ENCODE data around the gene KPTN.

Gene KPTN

DNA sequence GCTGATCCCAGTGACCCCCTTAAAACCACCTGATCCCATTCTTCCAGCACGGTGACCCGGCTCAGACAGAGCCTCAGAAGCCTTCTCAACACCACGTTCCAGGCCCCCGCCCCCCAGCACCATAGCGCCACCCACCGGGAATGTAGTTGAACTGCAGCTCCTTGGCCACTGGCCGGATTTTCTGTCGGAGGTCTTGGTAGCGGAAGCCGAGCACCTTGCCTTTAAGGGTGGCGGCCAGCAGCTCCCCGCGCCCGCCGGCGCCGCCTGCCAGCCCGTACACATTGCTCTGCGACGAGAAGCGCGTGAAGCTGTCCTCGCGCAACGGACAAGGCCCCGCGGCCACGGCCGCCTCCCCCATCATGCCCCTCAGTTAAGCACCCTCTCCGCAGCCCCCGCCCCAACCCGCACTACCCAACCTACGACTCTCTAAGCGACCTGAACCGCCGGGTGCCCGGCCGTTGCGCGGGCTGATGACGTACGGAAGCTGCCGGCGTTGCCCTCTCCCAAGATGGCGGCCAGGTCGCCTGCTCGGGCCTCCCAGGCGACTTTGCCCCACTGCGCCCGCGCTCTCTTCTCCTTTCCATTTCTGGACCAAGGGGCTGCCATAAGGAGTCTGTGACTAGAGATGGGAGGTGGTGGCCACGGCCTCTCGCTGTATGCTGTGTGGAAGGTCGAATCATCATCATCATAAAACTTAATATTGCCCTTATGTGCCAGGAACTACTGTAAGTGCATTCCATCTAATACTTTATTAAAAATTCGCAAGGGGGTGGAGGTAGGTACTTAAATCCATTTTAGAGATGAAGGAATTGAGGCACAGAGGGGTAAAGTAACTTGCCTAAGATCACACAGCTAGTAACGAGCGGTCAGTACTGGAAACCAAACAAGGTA lies at the start of gene KPTN:
KPTN (minus strand) TSS at position 420 of the 891 bp plus-strand sequence; CDS start at position 361, 59 bp downstream.
- H3K4me3 Mint-ChIP-seq = peak within 1 kb of the TSS; percentile 98
- no peaks in the 10 kb centered on the region for H3K27me3 Mint-ChIP-seq (ENCODE audit: low read depth)
- H3K27ac Mint-ChIP-seq = peak within 1 kb of the TSS; percentile 98
- peaks cover 21% of the 10 kb centered on the region for H3K4me1 Mint-ChIP-seq (ENCODE audit: low read depth)
- peaks cover 10% of the 10 kb centered on the region for H3K36me3 Mint-ChIP-seq (ENCODE audit: low read depth)
- H3K9me3 Mint-ChIP-seq = no peaks in the 10 kb centered on the region

DNA sequence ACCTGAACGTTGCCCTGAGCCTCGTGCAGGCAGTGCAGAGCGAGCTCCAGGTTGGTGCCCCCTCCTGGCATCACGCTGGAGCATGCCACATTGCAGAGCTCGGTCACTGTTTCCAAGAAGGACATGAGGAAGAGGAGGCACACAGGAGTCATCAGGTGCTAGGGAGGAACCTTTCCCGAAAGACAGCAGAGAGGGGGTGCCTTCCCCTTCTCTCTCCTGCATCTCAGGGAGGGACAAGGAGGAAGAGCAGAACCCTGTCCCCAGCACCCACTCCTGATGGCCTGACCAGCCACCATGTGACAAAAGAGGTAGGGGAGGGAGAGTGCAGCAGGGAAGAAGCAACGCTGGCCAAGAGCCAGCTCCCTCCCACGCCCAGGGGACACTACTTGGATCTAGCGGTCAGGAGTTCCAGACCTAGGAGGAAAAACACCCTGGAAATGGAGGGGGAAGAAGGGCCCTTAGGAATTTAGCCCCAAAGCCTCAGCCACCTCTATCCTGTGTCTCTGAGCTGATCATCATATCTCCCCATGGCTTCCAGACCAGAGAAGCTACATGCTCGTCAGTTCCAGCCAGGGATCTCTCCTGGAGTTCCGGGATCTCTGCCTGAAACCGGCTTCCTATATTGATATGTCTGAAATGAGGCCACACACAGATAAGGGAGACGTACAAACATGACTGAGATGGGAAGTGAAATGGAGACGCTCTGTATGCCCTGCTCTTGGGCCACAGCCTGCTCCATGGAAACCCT lies 47.8 kb upstream of the KPTN start:
- H3K4me3 Mint-ChIP-seq = no peak overlapping the region
- no peaks in the 10 kb centered on the region for H3K9me3 Mint-ChIP-seq
- H3K27me3 Mint-ChIP-seq (ENCODE audit: low read depth) = peaks cover 4% of the 10 kb centered on the region
- peaks cover 2% of the 10 kb centered on the region for H3K4me1 Mint-ChIP-seq (ENCODE audit: low read depth)
- no peaks in the 10 kb centered on the region for H3K36me3 Mint-ChIP-seq (ENCODE audit: low read depth)
- no peak overlapping the region for H3K27ac Mint-ChIP-seq

DNA sequence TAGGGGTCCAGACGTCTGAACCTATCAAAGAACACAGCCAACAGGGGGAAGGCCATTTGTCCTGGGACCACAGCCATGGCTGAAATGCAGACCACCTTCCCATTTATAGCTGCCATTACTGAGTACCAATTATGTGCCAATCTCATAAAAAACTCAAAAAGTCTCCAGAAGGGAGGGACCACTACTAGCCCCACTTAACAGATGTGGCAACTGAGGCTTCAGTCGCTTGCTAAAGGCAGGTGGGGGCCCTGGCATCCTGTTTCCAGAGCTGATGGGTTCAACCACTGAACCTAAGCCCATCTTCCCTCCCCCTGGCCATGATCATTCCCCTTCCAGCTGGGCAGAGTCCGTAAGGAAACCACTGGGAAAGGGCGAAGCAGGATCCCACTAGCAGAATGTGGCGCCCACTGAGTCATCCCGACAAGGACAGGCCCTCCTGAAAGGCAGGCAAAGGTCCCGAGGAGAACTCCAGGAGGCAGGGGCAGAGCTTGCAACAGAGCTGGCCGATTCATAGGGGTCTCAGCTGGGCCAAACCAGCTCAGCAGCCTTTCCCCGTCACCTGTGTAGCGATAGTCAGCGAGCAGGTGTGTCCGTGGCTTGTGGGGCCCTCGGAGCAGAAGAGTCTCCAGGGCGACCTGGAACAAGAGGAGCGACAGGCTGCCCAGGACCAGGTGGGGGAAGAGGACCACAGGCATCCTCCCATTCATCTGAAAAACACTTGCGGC lies 45.2 kb upstream of the KPTN start:
- H3K27me3 Mint-ChIP-seq (ENCODE audit: low read depth) = peaks cover 4% of the 10 kb centered on the region
- no peak overlapping the region for H3K4me3 Mint-ChIP-seq
- no peak overlapping the region for H3K27ac Mint-ChIP-seq
- H3K9me3 Mint-ChIP-seq = no peaks in the 10 kb centered on the region
- no peaks in the 10 kb centered on the region for H3K36me3 Mint-ChIP-seq (ENCODE audit: low read depth)
- peaks cover 2% of the 10 kb centered on the region for H3K4me1 Mint-ChIP-seq (ENCODE audit: low read depth)

DNA sequence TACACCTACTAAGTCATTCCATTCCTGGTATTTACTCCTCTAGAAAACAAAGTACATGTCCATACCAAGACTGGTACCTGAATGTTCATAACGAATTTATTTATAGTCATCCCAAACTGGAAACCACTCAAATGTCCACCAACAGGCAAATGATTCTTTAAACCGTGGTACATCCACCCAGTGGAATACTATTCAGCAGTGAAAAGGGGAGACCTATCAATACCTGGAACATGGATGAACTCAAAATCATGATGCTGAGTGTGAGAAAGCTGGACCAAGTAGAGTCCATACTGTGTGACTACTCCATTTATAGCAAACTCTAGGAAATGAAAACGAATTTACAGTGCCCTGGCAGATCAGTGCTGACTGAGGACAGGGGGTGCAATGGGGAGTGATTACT lies 42.8 kb upstream of the KPTN start:
- Mint-ChIP-seq H3K27ac (no peak overlapping the region), H3K4me1 (ENCODE audit: low read depth) (peaks cover 6% of the 10 kb centered on the region), H3K36me3 (ENCODE audit: low read depth) (no peaks in the 10 kb centered on the region), H3K9me3 (no peaks in the 10 kb centered on the region), H3K4me3 (no peak overlapping the region), H3K27me3 (ENCODE audit: low read depth) (peaks cover 3% of the 10 kb centered on the region)

DNA sequence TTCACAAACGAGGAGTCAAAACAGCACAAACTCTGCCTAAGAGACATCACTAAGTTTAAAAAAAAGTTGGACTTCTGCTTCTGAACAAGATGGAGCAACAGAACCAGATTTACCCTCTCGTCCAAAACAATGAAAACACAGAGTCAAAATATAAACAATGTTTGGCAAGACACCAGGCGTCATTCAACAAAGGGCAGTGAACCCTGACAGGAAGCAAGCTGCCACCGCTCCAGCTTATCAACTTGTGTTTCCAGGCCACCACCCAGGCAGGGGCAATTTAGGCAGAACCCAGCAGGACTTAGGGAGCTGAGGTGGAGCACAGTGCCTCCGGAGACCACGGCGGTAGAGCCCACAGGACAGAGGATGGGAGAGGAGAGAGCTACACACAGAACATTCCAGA lies 39.5 kb upstream of the KPTN start:
- no peak overlapping the region for H3K27ac Mint-ChIP-seq
- no peaks in the 10 kb centered on the region for H3K36me3 Mint-ChIP-seq (ENCODE audit: low read depth)
- H3K27me3 Mint-ChIP-seq (ENCODE audit: low read depth) = peaks cover 3% of the 10 kb centered on the region
- peaks cover 12% of the 10 kb centered on the region for H3K4me1 Mint-ChIP-seq (ENCODE audit: low read depth)
- no peaks in the 10 kb centered on the region for H3K9me3 Mint-ChIP-seq
- H3K4me3 Mint-ChIP-seq = no peak overlapping the region

DNA sequence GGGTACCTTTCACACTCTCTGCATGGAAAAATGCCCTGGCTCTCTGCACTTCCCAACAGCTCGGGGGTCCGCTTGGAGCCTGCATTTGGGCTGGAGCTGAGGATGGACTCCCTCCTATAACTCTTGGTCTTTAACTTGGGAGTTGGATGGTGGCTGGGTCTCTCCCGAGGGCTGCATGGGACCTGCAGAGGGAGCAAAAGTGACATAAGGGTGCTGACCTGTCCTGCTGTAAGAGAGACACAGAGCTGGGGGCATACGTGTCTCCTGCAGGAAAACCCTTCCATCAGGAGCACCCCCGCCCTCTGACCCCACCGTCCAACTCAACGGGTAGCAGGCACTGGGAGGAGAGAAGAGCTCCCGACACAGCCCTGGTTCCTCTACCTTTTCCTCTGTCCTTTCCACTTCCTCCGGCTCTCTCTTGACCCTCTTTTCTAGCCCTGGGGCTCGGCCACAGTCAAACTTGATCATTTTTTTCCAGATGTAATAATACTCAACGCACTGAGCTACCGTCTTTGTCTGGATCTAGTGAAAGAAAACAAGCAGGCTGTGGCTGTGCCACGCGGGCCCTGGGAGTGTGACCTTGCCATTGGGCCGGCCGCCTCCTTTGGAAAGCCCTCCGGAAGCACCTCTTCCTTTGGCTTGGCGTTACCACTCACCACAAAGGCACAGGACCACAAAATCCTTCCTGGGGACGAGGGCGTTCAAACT lies 37.6 kb upstream of the KPTN start:
- Mint-ChIP-seq H3K4me1 (ENCODE audit: low read depth) (peaks cover 27% of the 10 kb centered on the region), H3K27me3 (ENCODE audit: low read depth) (peaks cover 3% of the 10 kb centered on the region), H3K9me3 (no peaks in the 10 kb centered on the region), H3K27ac (peak overlapping the region; percentile 57), H3K36me3 (ENCODE audit: low read depth) (no peaks in the 10 kb centered on the region), H3K4me3 (no peak overlapping the region)

DNA sequence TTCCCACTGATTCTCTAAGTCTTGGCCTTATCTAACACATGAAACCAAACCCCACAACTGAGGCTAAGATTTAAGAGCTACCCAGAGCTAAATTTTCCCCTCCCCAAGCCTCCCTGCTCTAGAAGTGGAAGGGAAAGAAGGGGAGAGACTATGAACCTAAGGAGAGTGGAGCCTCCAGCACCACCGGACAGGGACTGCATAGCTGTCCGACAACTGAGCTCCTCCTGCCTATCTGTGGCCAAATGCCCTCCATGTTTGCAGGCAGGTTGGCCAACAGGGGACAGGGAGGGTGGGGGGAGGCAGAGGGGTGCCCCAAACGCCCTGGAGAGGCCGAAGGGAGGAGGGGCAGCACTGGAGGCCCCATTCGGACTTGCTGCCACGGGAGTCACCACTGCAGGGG lies 36.8 kb upstream of the KPTN start:
- peaks cover 35% of the 10 kb centered on the region for H3K4me1 Mint-ChIP-seq (ENCODE audit: low read depth)
- H3K9me3 Mint-ChIP-seq = no peaks in the 10 kb centered on the region
- no peaks in the 10 kb centered on the region for H3K36me3 Mint-ChIP-seq (ENCODE audit: low read depth)
- peaks cover 3% of the 10 kb centered on the region for H3K27me3 Mint-ChIP-seq (ENCODE audit: low read depth)
- H3K4me3 Mint-ChIP-seq = no peak overlapping the region
- H3K27ac Mint-ChIP-seq = no peak overlapping the region

DNA sequence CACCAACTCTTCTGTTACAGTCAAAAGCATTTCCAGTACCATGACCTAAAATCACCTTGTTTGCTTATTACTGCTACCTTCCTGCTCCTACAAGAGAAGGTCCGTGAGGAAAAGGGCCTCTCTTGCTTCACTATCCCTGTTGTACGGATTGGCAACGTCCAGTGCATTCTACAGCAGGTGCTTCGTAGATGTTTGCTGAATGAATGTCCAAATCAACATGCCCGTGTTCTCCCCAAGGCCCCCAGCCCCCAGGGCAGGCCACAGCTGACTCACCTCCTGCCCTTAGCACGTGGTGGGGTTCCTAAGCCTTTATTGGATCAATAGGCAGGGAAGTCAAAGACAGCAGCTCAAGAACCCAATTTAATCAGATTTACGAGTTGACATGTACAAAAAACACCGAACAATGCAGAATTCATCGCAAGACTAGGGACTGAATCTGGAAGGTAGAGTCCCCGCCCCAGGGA lies 36.4 kb upstream of the KPTN start:
- Mint-ChIP-seq H3K9me3 (no peaks in the 10 kb centered on the region), H3K4me1 (ENCODE audit: low read depth) (peaks cover 39% of the 10 kb centered on the region), H3K36me3 (ENCODE audit: low read depth) (no peaks in the 10 kb centered on the region), H3K27me3 (ENCODE audit: low read depth) (peaks cover 3% of the 10 kb centered on the region), H3K27ac (no peak overlapping the region), H3K4me3 (no peak overlapping the region)

DNA sequence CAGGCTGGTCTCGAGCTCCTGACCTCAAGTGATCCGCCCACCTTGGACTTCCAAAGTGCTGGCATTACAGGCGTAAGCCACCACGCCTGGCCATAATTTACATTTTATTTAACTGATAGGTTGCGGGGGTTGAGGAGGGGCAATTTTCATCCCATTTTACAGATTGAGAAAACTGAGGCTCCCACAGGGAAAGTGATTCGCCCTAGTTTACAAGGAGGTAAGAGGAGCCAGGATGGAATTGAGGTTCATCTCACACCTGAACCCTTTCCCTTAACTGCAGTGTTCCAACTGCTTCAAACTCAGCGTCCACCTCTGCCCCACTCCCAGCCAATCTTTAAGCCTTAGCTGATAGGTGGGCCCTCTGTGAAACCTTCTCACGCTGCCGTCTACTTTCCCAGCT lies 34.8 kb upstream of the KPTN start:
- no peak overlapping the region for H3K4me3 Mint-ChIP-seq
- no peaks in the 10 kb centered on the region for H3K9me3 Mint-ChIP-seq
- peaks cover 45% of the 10 kb centered on the region for H3K4me1 Mint-ChIP-seq (ENCODE audit: low read depth)
- no peaks in the 10 kb centered on the region for H3K27me3 Mint-ChIP-seq (ENCODE audit: low read depth)
- no peak overlapping the region for H3K27ac Mint-ChIP-seq
- H3K36me3 Mint-ChIP-seq (ENCODE audit: low read depth) = peaks cover 4% of the 10 kb centered on the region

DNA sequence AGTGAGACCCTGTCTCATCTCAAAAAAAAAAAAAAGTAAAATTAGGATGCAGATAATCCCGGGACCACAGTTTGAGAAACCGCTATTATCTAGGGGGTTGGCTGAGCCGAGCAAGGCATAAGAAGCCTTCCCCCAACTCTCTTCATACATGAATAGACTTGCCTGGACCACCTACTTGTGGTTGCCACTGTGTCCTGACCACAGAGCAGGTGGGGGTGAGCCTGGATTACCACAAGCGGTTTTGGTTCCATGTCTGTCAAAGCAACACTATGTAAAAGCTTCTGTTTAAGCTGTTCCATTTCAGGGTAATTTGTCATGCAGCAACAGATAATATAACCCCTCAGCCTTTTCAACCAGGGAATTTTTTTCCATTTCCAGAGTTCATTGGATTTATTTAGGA lies 34.1 kb upstream of the KPTN start:
- Mint-ChIP-seq H3K4me3 (peak overlapping the region; percentile 41), H3K27me3 (ENCODE audit: low read depth) (no peaks in the 10 kb centered on the region), H3K36me3 (ENCODE audit: low read depth) (peaks cover 5% of the 10 kb centered on the region), H3K9me3 (no peaks in the 10 kb centered on the region), H3K27ac (peak overlapping the region; percentile 56), H3K4me1 (ENCODE audit: low read depth) (peaks cover 51% of the 10 kb centered on the region)

DNA sequence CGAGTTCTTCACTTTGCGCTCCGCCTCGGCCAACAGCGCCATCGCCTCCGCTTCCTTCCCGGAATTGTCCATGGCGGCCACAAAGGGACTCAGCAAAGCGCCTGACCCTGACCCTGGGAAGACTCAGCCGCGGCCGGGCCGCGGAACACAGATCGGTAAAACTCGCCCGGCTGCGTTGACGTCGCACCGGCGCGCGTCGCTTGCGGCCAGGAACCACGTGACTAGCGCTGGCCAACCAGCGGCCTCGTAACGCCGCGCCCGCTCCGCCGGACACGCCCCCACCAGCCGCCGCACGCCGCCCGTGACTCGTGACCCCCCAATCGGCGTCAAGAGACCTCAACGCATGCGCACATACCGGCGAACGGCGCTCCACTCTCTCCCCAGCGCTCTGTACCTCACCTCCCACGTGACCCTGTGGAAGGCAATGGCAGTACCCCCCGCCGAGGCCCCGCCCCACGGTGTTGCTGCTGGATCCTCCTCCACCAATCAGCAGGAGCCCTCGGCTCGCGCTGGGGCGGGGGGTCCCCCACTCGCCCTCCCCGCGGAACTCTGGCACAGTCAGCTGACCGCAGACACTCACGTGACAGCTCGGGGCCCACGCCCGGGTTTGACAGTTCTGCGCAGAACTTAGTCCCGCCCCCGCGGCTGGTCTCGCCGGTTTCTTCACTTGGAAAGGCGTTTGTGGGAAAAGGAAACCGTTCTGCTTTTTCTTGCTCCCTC lies 31.0 kb upstream of the KPTN start, which contains the start of gene NAPA:
NAPA (minus strand) TSS at position 195 of the 720 bp plus-strand sequence; CDS start at position 72, 123 bp downstream.
- peak within 1 kb of the TSS; percentile 98 for H3K4me3 Mint-ChIP-seq
- H3K36me3 Mint-ChIP-seq (ENCODE audit: low read depth) = peaks cover 12% of the 10 kb centered on the region
- no peaks in the 10 kb centered on the region for H3K9me3 Mint-ChIP-seq
- peak within 1 kb of the TSS; percentile 97 for H3K27ac Mint-ChIP-seq
- H3K27me3 Mint-ChIP-seq (ENCODE audit: low read depth) = no peaks in the 10 kb centered on the region
- H3K4me1 Mint-ChIP-seq (ENCODE audit: low read depth) = peaks cover 64% of the 10 kb centered on the region

DNA sequence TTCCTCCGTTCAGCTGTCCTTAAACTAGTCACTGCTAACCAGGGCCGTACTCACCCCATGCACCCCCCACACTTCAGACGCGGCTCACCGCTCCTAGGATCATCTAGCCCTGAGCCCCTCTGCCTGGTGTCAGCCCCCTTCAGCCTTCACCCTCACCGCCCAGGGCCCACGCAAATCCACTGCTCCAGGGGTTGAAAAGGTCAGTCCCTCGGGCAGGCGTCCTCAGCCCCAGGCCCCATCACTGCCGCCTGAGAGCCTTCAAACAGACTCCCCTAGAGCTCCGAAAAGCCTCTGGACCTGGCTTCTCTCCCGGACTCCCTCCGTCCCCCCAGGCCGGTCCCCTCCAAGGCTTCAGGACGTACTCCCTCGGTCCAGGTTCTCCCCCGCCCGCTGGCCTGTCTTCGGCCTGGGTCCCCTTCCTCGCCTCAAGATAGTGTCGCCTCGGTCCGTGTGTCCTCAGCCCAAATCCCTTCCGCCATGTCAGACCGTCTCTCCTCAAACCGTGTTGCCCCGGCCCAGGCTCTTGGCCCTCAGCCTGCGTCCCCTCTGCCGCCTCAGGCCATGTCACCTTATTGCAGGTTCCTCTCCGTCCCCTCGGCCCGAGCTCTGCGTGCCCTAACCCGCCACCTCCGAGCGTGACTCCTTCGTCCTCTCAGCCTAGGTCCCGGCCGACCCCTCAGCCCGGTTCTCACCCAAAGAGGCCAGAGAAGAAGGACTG lies 30.3 kb upstream of the KPTN start:
- H3K4me3 Mint-ChIP-seq = peak overlapping the region; percentile 98
- H3K27ac Mint-ChIP-seq = peak overlapping the region; percentile 97
- H3K9me3 Mint-ChIP-seq = no peaks in the 10 kb centered on the region
- no peaks in the 10 kb centered on the region for H3K27me3 Mint-ChIP-seq (ENCODE audit: low read depth)
- H3K4me1 Mint-ChIP-seq (ENCODE audit: low read depth) = peaks cover 64% of the 10 kb centered on the region
- peaks cover 12% of the 10 kb centered on the region for H3K36me3 Mint-ChIP-seq (ENCODE audit: low read depth)

DNA sequence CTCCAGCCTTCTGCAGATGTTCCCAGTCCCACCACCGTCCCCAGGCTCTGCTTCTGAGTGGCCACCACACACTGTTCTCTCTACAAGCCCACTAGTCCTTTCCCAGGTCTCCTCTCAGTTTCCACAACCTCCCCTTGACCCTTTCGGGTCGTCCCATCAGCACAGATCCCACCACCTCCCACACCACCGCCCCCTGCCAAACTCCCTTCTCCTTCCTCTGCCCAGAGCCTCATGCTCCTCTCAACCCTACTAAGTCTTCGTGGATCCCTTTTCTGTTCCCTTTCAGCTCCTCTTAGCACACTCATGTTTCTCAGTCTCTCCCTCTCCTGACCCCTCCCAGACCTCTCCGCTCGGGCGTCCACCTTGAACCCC lies 28.9 kb upstream of the KPTN start:
- Mint-ChIP-seq H3K4me1 (ENCODE audit: low read depth) (peaks cover 56% of the 10 kb centered on the region), H3K4me3 (peak overlapping the region; percentile 98), H3K27me3 (ENCODE audit: low read depth) (no peaks in the 10 kb centered on the region), H3K27ac (peak overlapping the region; percentile 97), H3K36me3 (ENCODE audit: low read depth) (peaks cover 12% of the 10 kb centered on the region), H3K9me3 (no peaks in the 10 kb centered on the region)

All from T-helper 1 cell treated with Interleukin-12 subunit alpha and Interleukin-12 subunit beta and Interleukin-4 antibody, amounts not matched to agents 30 μg/mL and 1 μg/mL, for 36 hours (primary cell).